GM23338 (cell line): ENCODE measurements around the gene COL25A1.

Source experiments
- CREB1 ChIP-seq: fragments of 250-450 bp; sonication (Bioruptor Pico); IDR thresholded peaks from 2 replicates; pipeline ENCODE4 v1.5.0; 2020; ENCODE audit warnings: low read depth, mild to moderate bottlenecking, moderate library complexity
- CTCF ChIP-seq, 2 experiments: fragments of 200-600 bp in 1 of 2; sonication (generic) in 1 of 2; conservative IDR thresholded peaks; 2 replicates each; pipeline versions ENCODE4 v1.5.1 to v1.6.1; 2016 to 2017; ENCODE audit warnings: antibody characterized with exemption in 2 of 2, low read depth in 2 of 2, mild to moderate bottlenecking in 2 of 2, moderate library complexity in 1 of 2
- EZH2 ChIP-seq: fragments of 200-600 bp; sonication (generic); IDR thresholded peaks from one replicate; pipeline ENCODE4 v1.8.0; 2017; ENCODE audit warnings: antibody characterized with exemption, mild to moderate bottlenecking, low read depth; ENCODE audit not compliant: unreplicated experiment
- EZH2phosphoT487 ChIP-seq: fragments of 200-600 bp; sonication (generic); IDR thresholded peaks from one replicate; pipeline ENCODE4 v1.8.1; 2018; ENCODE audit warnings: antibody characterized with exemption; ENCODE audit not compliant: unreplicated experiment
- JUNB ChIP-seq: IDR thresholded peaks from one replicate; pipeline ENCODE4 v1.6.1; 2016; ENCODE audit warnings: antibody characterized with exemption; ENCODE audit not compliant: unreplicated experiment
- POLR2AphosphoS5 ChIP-seq: IDR thresholded peaks from 2 replicates; pipeline ENCODE4 v1.6.1; 2016; ENCODE audit warnings: antibody characterized with exemption, low read depth
- ZNF114 ChIP-seq: fragments of 250-450 bp; sonication (Bioruptor Pico); IDR thresholded peaks from 2 replicates; pipeline ENCODE4 v1.5.0; 2020; ENCODE audit warnings: mild to moderate bottlenecking, moderate library complexity
- TF ChIP-seq, protein P1 (sequence below): IDR thresholded peaks from one replicate; pipeline ENCODE4 v1.6.1; 2018; ENCODE audit warnings: antibody characterized with exemption; ENCODE audit not compliant: unreplicated experiment

GRCh38 chr4:109248322-109248900 is 54.0 kb downstream of the COL25A1 start:
- TF ChIP-seq POLR2AphosphoS5 (no peak), EZH2phosphoT487 (no peak), CTCF (conservative IDR thresholded peaks at IDR 0.05; ENCODE audit: low read depth in 2 of 2) (no peak), CREB1 (no peak), EZH2 (no peak), ZNF114 (no peak), JUNB (no peak)
- TF ChIP-seq, protein P1, sequence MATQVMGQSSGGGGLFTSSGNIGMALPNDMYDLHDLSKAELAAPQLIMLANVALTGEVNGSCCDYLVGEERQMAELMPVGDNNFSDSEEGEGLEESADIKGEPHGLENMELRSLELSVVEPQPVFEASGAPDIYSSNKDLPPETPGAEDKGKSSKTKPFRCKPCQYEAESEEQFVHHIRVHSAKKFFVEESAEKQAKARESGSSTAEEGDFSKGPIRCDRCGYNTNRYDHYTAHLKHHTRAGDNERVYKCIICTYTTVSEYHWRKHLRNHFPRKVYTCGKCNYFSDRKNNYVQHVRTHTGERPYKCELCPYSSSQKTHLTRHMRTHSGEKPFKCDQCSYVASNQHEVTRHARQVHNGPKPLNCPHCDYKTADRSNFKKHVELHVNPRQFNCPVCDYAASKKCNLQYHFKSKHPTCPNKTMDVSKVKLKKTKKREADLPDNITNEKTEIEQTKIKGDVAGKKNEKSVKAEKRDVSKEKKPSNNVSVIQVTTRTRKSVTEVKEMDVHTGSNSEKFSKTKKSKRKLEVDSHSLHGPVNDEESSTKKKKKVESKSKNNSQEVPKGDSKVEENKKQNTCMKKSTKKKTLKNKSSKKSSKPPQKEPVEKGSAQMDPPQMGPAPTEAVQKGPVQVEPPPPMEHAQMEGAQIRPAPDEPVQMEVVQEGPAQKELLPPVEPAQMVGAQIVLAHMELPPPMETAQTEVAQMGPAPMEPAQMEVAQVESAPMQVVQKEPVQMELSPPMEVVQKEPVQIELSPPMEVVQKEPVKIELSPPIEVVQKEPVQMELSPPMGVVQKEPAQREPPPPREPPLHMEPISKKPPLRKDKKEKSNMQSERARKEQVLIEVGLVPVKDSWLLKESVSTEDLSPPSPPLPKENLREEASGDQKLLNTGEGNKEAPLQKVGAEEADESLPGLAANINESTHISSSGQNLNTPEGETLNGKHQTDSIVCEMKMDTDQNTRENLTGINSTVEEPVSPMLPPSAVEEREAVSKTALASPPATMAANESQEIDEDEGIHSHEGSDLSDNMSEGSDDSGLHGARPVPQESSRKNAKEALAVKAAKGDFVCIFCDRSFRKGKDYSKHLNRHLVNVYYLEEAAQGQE, result no peak
